Measurements from ENCODE around the gene KIT.
"Not testable (repeated sequence)": the region's sequence is repeated elsewhere in the genome, so short reads cannot be mapped to it uniquely, and the experiment has no call there.

The KIT gene

DNA sequence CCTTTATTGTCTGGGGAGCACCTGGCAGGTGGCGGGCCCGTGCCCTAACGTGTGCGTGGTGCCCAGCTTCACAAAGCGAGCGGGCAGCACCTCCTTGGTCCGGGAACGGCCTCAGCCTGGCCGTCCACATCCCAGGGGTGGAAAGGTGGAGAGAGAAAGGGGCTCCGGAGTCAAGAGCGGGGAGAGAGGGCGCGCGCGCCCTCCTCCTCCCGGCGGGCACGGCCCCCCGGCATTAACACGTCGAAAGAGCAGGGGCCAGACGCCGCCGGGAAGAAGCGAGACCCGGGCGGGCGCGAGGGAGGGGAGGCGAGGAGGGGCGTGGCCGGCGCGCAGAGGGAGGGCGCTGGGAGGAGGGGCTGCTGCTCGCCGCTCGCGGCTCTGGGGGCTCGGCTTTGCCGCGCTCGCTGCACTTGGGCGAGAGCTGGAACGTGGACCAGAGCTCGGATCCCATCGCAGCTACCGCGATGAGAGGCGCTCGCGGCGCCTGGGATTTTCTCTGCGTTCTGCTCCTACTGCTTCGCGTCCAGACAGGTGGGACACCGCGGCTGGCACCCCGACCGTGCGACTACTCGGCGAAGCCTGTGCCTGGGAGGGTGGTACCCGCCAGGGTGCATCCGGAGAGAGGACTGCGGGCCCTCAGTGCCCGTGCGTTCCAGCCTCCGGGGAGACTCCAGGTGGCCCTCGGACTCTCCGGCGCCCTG lies at the start of gene KIT:
Gene KIT, plus strand, starts transcription at position 407 of the 701 bp plus-strand sequence. Its CDS starts 58 bp downstream, at position 465.
- FAIRE-seq (no peak), DNase-seq (ENCODE audit: insufficient read length, low spot score) (peak; percentile 39)
- TF ChIP-seq, protein P1, sequence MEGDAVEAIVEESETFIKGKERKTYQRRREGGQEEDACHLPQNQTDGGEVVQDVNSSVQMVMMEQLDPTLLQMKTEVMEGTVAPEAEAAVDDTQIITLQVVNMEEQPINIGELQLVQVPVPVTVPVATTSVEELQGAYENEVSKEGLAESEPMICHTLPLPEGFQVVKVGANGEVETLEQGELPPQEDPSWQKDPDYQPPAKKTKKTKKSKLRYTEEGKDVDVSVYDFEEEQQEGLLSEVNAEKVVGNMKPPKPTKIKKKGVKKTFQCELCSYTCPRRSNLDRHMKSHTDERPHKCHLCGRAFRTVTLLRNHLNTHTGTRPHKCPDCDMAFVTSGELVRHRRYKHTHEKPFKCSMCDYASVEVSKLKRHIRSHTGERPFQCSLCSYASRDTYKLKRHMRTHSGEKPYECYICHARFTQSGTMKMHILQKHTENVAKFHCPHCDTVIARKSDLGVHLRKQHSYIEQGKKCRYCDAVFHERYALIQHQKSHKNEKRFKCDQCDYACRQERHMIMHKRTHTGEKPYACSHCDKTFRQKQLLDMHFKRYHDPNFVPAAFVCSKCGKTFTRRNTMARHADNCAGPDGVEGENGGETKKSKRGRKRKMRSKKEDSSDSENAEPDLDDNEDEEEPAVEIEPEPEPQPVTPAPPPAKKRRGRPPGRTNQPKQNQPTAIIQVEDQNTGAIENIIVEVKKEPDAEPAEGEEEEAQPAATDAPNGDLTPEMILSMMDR (IDR thresholded peaks at IDR 0.05; ENCODE audit: insufficient read depth, missing control alignments), result no peak

DNA sequence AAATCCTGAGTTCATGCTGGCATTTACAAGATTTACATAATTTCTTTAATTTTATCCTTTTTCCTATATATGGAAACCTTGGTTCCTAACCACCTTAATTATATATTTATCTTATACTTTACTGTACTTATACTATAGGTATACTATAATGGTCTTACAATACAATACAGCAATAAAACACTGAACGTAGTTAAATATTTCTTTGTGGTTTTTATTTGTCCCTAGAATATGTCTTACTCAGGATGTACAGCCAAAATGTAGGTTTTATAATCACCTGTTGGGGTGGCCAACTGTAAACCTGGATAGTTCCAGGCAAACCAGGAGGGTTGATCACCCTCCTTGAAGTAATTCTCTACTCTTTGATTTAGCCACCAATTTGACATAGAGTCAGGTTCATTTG lies 48.4 kb upstream of the KIT start:
- DNase-seq (ENCODE audit: insufficient read length, low spot score) (no peak), FAIRE-seq (no peak)
- TF ChIP-seq, protein P1 (IDR thresholded peaks at IDR 0.05; ENCODE audit: insufficient read depth, missing control alignments), result no peak

DNA sequence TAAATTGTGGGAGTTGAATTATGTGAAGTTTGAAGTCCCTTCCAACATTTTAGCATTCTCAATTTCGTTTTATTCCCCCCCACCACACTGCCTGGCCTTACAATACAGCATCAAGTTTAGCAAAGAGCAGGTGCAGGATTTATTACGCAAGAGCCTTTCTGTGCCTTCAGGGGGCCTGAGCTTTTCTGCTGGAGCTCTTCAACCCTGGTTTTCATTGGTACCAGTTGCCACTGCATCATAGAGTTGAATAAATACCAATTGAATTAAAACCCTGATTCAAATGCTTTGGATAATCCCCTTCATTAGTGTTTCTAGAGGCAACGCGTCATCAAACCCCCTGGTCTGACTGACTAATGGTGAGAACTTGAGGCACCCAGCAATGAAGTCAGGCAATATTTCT lies 43.6 kb upstream of the KIT start:
- FAIRE-seq (no peak), DNase-seq (ENCODE audit: insufficient read length, low spot score) (no peak)

DNA sequence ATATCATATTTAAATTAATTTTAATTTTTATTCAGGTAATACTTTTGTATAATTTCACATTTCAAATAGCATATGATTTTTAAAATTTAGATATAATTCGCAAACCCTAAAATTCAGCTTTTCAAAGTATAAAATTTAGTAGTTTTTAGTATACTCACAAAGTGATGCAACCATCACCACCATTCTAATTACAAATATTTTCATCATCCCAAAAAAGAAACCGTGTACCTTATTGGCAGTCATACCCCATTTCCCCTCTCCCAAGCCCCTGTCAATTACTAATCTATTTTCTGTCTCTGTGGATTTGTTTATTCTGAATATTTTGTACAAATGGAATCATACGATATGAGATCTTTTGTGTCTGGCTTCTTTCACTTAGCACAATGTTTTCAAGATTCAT lies 37.0 kb upstream of the KIT start:
- DNase-seq (ENCODE audit: insufficient read length, low spot score) (no peak), FAIRE-seq (no peak)
- TF ChIP-seq, protein P1 (IDR thresholded peaks at IDR 0.05; ENCODE audit: insufficient read depth, missing control alignments), result no peak

More for the DNA sequence above, 43.6 kb upstream of the KIT start:
- TF ChIP-seq, protein P1 (IDR thresholded peaks at IDR 0.05; ENCODE audit: insufficient read depth, missing control alignments), result no peak

DNA sequence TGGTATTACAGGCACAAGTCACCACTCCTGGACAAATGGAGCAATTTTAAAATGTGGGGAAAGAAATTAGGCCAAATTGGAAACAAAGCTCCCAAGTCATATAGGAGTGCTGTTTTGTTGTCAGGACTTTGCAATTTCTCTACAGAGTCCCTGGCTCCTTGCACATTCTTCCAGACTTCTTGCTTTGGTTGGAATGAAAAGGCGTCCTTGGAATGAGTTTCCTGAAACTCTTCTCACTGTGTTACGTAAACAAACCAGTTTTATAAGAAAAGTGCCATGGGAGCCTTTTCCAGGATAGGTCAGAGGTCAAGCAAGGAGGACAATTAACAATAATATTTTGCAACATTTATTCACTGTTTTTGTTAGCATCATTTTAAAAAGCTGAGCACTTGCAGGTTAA lies 32.4 kb upstream of the KIT start:
- TF ChIP-seq, protein P1 (IDR thresholded peaks at IDR 0.05; ENCODE audit: insufficient read depth, missing control alignments), result no peak
- FAIRE-seq, result no peak
- no peak for DNase-seq (ENCODE audit: insufficient read length, low spot score)

DNA sequence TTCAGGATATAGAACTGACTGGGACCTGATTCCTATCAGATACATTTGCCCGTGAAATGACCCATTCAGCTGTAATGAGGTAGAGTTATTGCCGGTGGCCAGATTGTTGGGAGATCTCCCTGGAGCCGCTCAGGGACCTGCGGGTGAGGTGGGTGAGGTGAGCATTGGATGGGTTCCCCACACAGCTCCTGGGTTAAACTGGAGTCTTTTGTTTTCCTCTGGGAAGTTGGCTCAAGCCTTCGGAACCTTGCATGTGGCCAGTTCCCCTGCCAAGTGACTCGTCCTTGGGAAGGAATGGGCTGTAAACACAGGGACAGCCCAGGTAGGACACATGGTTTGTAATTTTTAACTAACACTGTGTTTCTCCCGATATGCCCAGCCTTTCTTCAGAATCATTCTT lies 31.6 kb upstream of the KIT start:
- FAIRE-seq, result no peak
- TF ChIP-seq, protein P1 (IDR thresholded peaks at IDR 0.05; ENCODE audit: insufficient read depth, missing control alignments), result no peak
- no peak for DNase-seq (ENCODE audit: insufficient read length, low spot score)

DNA sequence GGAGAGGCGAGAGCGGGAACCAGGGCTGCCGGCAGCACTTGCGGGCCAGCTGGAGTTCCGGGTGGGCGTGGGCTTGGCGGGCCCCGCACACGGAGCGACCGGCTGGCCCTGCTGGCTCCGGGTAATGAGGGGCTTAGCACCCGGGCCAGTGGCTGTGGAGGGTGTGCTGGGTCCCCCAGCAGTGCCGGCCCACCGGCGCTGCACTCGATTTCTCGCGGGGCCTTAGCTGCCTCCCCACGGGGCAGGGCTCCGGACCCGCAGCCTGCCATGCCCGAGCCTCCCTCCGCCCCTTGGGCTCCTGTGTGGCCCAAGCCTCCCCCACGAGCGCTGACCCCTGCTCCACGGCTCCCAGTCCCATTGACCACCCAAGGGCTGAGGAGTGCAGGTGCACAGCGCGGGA lies 25.2 kb upstream of the KIT start:
- TF ChIP-seq, protein P1 (IDR thresholded peaks at IDR 0.05; ENCODE audit: insufficient read depth, missing control alignments), result no peak
- FAIRE-seq (no peak), DNase-seq (ENCODE audit: insufficient read length, low spot score) (no peak)

DNA sequence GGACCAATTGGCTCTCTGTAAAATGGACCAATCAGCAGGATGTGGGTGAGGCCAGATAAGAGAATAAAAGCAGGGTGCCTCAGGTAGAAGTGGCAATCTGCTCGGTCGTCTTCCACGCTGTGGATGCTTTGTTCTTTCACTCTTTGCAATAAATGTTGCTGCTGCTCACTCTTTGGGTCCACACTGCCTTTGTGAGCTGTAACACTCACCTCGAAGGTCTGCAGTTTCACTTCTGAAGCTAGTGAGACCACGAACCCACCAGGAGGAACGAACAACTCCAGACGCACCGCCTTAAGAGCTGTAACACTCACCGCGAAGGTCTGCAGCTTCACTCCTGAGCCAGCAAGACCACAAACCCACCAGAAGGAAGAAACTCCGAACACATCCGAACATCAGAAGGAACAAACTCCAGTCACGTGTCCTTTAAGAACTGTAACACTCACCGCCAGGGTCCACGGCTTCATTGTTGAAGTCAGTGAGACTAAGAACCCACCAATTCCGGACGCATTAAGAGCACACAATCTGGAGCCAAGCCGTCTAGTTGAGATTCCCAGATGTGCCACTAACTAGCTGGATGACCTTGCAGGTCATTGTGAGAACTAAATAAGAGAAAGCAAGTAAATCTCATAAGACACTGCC lies 24.5 kb upstream of the KIT start:
- not testable (repeated sequence) for DNase-seq (ENCODE audit: insufficient read length, low spot score)

More for the DNA sequence above, 24.5 kb upstream of the KIT start:
- not testable (repeated sequence) for FAIRE-seq
